Mammary epithelial cell (primary cell): ENCODE measurements around the gene FANCE.

Experiments
- CTCF ChIP-seq, 2 donors: IDR thresholded peaks in 1 of 2; conservative IDR thresholded peaks in 1 of 2; 2 replicates each; pipeline ENCODE4 v1.5.1; 2011 to 2012; ENCODE audit warnings: inconsistent platforms in 2 of 2, low read length in 2 of 2, mild to moderate bottlenecking in 2 of 2, control low read depth in 1 of 2, low read depth in 1 of 2; ENCODE audit not compliant: insufficient read depth in 1 of 2; ENCODE audit errors: extremely low read depth in 1 of 2
- EZH2 ChIP-seq: IDR thresholded peaks from 2 replicates; pipeline ENCODE4 v1.6.1; 2012; ENCODE audit warnings: low read length, inconsistent platforms, borderline replicate concordance

- TF ChIP-seq CTCF (conservative IDR thresholded peaks at IDR 0.05 in 1 of 2, IDR thresholded peaks at IDR 0.05 in 1 of 2; ENCODE audit: extremely low read depth in 1 of 2, insufficient read depth in 1 of 2, low read depth in 1 of 2, low read length in 2 of 2), result no peak
- TF ChIP-seq EZH2, result no peak
Observed at GRCh38 chr6:35508542-35508941, 56.4 kb downstream of the FANCE start.
